Stimulated activated CD4-positive, alpha-beta T cell treated with anti-CD3 and anti-CD28 coated beads, TNF-alpha, amount 100 ng/mL, for 24 hours (primary cell): ENCODE data around the gene STARD13.

ENCODE experiments used
- DNase-seq, 3 experiments: peaks; one replicate each; pipeline ENCODE4 v3.0.0-alpha.2; 2020; ENCODE audit warnings: low read depth in 3 of 3

STARD13 gene

GRCh38 chr13:33310245-33311038 lies 24.9 kb upstream of the STARD13 start:
- DNase-seq, result no peak

- DNase-seq, result no peak
These were observed 23.3 kb upstream of the STARD13 start for GRCh38 chr13:33308863-33309262.

DNA sequence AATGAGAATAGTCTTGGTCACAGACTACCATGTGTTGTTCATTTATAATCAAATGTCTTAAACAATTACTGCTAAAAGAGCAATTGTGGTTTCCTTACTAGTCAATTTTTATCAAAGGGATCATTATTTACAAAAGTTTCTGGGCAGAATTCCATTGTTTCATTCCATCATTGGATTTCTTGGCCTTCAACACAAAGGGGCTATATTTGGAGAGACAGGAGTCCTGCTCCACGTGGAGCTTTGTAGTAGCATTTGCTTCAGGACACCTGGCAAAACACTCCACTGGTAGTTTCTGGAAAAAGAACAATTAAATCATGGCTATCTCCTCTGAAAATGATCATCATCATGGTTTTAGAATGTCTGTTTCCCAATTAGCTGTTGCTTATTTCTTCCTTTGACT lies 22.3 kb upstream of the STARD13 start:
- DNase-seq, result no peak

GRCh38 chr13:33303855-33304597 lies 18.5 kb upstream of the STARD13 start:
- DNase-seq, result no peak

GRCh38 chr13:33299626-33300025 lies 14.1 kb upstream of the STARD13 start:
- DNase-seq, result no peak

DNA sequence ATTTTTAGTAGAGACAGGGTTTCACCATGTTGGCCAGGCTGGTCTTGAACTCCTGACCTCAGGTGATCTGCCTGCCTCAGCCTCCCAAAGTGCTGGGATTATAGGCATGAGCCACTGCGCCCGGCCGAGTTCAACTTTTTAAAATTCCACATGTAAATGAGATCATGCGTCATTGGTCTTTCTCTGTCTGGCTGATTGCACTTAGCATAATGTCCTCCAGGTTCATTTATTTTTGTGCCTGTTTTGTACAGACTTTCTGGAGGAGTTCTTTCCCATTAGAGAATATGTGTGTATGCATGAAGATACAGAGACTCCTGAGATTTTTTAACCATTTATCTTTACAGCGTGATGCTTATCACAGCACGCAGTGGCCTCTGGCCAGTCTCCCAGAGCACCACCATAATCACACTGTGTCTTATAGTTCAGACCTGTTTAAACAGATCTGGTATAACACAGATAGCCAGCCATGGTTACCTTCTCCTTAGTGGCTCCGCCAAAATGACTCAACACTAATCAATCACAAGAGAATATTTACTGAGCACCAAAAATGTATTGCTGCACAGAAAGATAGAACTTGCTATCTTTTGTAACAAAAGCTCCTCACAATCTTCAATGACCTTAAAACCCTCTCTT lies 11.4 kb upstream of the STARD13 start:
- no peak for DNase-seq

- DNase-seq, result no peak
These were observed 7.2 kb upstream of the STARD13 start for GRCh38 chr13:33292712-33293111.

- DNase-seq, result no peak
These were observed 4.9 kb upstream of the STARD13 start for GRCh38 chr13:33290421-33290965.

- no peak for DNase-seq
These were observed 4.4 kb upstream of the STARD13 start for GRCh38 chr13:33289966-33290365.

GRCh38 chr13:33287142-33287882 lies 1.8 kb upstream of the STARD13 start:
- no peak for DNase-seq

GRCh38 chr13:33286128-33286527 lies 573 bp upstream of the STARD13 start:
- DNase-seq, result no peak

DNA sequence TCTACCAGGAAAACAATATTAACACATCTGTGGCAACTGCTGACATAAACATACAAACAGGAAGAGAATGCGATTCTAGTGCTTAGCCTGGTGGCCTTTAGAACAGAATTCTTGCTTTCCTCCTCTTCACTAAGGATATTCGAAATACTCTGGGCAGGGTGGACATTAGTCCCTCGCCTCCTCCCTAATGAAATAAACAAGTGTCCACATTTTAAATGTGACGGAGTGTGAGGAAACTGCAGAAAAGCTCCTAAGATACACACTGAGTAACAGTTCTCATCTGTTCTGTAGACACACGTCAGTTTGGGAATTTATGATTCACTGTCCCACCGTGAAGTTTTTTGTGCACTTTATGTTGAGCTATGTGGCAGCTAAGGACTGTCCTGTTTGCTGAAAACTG lies 639 bp downstream of the STARD13 start:
- no peak for DNase-seq

DNA sequence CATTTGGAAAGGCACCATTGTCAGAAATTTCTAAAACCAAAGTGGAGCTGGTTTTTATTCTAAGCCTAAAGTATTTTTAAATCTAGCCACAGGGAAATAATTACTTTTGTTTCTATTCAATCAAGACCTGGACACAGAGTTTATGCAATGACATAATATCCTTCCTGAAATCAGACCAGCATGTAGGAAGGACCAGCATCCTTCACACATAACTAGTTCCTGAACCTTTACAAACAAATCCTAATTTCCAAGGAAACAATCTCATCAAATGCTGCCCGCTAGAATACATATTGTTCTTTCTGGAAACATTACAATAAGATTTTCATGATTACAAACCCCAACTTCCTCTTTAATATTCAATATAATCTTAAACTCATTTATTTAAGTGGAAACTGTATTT lies 1.5 kb downstream of the STARD13 start:
- DNase-seq, result no peak

DNA sequence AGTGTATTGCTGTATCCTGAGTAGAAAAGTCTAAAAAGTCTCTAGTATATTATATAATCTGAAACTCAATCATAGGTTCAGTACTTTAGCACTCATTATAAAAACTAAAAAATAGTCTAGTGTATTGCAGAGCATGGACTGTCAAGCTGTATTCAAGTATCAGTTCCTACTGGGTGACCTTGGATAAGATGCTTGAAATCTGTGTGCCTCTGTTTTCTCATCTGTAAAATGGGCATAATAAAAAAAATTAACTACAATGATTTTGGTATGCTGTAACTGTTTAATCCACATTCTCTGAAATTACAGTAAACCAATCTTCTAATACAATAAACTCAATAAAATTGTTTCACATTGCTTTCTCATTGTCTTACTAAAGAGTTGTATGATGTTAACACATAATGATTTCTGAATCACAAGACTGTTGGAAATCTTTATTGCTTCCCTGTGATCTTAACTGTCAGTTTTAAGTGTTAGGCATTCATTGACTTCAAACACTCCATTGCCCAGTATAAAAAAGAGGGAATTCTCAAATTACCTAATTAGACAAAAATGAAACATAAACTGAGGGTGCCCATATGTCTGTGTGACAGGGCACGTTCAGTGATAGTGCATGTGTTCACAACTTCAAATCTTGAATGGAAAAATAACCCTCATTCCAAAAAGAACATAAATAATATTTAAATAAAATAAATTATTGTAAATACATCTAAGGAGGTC lies 2.2 kb downstream of the STARD13 start:
- DNase-seq, result no peak

- no peak for DNase-seq
These were observed 3.5 kb downstream of the STARD13 start for GRCh38 chr13:33281951-33282595.

DNA sequence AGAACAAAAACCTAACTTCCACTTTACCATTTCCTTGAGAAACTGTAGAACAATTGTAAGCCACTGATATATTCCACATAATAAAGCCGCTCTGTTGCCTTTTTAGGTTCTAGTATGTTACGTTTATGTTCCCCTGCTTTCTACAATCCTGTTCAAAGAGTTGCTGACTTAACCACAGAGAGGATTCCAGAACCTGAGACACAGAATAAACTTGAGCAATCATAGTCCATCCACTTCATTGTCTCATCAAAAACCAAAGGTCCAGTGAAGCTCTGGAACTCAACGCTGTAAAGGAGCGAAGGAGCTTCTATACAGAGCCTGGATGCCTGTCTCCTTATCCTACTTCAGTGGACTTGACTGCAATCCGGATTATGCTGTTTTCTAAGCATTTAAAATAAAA lies 4.6 kb downstream of the STARD13 start:
- no peak for DNase-seq

GRCh38 chr13:33280279-33280905 lies 5.2 kb downstream of the STARD13 start:
- no peak for DNase-seq

GRCh38 chr13:33279414-33280278 lies 5.9 kb downstream of the STARD13 start:
- DNase-seq, result no peak

DNA sequence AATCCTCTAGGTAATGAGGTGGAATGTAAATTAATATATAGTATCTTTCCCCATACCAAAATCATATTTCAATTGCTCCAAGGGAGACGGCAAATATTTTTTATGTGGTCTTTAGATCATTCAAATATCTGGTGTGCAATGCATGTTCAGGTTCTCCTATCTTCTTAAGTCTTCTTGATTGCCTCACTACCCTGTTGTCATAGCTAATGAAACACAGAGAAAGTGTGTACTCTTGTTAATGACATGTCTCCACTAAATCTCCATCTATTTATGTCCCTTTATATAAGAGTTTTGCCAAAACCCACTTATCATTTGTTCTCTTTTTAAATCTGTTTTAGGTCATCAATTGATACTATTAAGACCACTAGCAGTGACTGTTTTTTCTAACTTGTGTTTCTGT lies 6.6 kb downstream of the STARD13 start:
- DNase-seq, result no peak
